DMS79 treated with DMSO at 0.1 percent for 48 hours (cell line): ENCODE results near the gene AP3S2.
"Not testable (repeated sequence)": the region's sequence is repeated elsewhere in the genome, so short reads cannot be mapped to it uniquely, and the experiment has no call there.

Experiments used
- DNase-seq: peaks from one replicate; lab custom pipeline; 2025; lab: John Stamatoyannopoulos, UW

The AP3S2 gene

DNA sequence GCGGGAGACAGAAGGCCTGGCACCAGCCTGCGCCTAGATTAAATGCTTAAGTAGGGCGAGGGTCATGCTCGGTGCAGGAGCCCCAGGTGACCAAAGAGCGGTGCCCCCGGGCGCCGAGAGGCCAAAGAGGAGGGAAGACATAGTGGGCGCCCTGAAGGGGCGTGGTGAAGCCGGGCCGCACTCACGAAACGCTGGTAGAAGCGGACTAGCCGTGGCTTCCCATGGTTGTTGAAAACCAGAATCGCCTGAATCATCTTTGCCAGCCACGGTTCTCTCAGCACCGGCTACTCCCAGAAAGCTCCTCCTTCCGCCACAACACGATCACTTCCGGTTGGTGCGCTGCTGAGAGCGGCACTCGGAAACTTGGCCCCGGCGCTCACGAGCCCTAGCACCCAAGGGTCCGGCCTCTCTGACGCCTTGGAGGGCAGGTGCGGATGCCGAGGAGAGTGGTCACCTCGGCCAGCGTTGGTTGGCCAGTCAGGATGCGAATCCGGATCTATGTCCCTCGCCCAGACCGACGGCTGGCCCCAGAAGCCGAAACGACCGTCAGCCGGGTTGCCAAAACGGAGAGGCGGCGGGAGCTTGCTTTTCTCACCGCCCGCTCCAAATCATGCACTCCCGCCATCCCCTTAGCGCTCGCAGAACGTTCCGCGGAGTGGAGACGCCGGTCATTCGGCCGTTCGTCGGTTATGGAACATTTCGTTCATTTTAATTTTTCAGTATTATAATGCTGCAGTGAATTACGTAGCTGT lies at the start of gene AP3S2:
Gene AP3S2 (minus strand): TSS at position 299 of the 752 bp plus-strand sequence. CDS start 45 bp downstream, at position 254.
- DNase-seq, result peak; percentile 66

DNA sequence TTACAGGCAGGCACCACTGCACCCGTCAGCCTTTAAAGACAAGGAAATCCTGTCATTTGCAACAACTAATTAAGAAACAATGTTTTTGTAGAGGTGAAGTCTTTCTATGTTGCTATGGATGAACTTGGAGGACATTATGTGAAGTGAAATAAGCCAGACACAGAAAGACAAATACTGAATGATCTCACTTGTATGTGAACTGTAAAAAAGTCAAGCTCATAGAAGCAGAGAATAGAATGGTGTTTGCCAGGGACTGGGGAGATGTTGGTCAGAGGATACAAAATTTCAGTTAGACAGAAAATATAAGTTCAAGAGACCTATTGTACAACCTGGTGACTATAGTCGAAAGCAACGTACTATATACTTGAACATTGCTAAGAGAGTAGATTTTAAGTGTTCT lies 46.1 kb upstream of the AP3S2 start:
- no peak for DNase-seq

- not testable (repeated sequence) for DNase-seq
These were observed 45.6 kb upstream of the AP3S2 start for GRCh38 chr15:89939377-89939776.

DNA sequence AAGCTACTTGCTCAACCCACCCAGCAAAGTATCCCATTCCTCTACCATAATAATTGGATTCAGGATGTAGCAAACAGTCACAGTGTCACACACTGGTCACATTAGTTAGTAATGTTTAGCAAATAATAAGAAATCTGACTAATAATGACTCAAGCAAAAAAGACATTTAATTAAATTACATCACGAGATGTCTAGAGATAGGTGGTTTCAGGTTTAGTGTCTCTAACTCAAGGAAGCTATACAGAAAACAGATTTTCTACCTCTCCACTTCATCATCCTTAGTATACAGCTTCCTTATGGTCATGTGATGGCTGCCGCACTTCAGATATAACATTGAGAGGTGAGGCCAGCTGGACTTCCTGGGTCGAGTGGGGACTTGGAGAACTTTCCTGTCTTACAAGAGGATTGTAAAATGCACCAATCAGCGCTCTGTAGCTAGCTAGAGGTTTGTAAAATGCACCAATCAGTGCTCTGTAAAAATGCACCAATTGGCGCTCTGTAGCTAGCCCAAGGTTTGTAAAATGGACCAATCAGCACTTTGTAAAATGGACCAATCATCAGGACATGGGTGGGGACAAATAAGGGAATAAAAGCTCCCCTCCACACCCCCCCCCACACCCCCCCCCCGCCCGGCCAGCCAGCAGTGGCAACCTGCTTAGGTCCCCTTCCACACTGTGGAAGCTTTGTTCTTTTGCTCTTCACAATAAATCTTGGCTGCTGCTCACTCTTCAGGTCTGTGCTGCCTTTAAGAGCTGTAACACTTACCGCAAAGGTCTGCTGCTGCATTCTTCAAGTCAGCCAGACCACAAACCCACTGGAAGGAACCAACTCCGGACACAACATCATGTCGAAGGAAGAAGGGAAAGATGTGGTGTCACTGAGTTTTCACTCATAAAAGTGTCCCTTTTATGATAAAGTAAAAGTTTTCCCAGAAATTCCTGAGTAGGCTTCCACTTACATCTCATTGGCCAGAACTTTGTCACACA lies 43.9 kb upstream of the AP3S2 start:
- DNase-seq, result no peak

- no peak for DNase-seq
These were observed 43.0 kb upstream of the AP3S2 start for GRCh38 chr15:89936786-89937265.

- no peak for DNase-seq
These were observed 42.4 kb upstream of the AP3S2 start for GRCh38 chr15:89936051-89936785.

DNA sequence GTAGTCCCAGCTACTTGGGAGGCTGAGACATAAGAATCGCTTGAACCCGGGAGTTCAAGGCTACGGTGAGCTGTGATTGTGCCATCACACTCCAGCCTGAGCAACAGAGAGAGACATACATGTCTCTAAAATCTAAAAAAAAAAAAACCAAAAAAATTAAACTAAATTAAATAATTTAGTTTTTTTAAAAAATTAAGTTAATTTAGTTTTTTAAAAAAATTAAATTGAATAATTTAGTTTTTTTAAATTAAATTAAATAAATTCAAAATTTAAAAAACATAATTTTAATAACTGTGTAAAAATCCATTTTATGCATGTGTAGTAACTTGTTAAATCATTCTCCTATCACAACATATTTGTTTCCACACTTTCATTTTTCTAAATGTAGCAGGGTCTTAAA lies 39.1 kb upstream of the AP3S2 start:
- DNase-seq, result no peak

- no peak for DNase-seq
These were observed 34.6 kb upstream of the AP3S2 start for GRCh38 chr15:89928421-89928820.

DNA sequence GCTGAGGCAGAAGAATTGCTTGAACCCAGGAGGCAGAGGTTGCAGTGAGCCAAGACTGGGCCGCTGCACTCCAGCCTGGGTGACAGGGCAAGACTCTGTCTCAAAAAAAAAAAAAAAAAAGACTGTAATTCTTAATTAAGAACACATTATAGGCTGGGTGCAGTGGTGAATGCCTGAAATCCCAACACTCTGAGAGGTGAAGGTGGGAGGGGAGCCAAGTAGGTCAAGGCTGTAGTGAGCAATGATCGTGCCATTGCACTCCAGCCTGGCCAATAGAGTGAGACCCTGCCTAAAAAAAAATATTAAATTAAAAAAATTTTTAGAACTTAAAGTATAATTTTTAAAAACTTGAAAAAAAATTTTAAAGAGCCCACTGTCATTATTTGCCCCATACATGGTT lies 32.4 kb upstream of the AP3S2 start:
- no peak for DNase-seq

DNA sequence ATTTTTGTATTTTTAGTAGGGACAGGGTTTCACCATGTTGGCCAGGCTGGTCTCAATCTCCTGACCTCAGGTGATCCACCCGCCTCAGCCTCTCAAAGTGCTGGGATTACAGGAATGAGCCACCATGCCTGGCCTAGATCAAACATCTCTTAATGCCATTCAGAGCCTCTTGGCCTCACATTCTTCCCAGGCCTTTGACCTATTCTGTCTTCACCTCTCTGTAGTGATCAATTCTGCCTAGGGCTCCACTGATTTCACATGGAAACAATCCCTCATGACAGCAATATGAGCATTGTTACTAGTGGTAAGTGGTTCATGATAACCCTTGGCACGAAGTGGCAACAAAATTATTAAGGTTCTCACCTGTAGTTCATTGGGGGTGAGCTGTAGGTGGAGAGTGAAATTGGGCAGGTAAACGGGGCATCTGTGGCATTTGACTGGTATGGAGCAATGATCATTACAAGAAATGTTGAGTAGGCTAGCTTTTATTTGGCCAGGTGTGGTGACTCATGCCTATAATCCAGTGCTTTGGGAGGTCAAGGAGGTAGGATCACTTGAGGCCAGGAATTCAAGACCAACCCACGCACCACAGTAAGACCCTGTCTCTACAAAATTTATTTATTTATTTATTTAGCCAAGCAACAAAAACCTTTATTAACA lies 23.8 kb upstream of the AP3S2 start:
- DNase-seq, result no peak

DNA sequence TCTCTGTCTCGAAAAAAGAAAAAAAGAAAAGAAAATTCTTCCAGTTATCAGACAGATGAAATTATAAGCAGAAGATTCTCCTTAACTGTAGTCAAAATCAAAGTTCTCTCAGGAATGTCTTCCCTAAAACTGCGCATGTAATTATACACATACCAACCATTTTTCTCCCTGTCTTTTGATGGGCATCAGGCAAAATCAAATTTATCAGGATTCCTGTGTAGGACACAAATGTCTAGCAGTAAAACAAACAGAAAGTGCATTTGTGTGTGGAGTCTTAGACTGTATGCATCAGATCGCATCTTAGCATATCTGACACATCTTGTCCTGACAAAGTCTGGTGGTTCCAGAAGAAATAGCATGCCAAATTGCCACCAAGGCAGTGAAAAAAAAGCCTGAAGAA lies 22.9 kb upstream of the AP3S2 start:
- DNase-seq, result no peak

- peak; percentile 9 for DNase-seq
These were observed 19.0 kb upstream of the AP3S2 start, which contains the start of gene ARPIN for GRCh38 chr15:89912674-89913396. Gene ARPIN (minus strand): TSS chr15:89912952. CDS start chr15:89912835, 117 bp downstream.

DNA sequence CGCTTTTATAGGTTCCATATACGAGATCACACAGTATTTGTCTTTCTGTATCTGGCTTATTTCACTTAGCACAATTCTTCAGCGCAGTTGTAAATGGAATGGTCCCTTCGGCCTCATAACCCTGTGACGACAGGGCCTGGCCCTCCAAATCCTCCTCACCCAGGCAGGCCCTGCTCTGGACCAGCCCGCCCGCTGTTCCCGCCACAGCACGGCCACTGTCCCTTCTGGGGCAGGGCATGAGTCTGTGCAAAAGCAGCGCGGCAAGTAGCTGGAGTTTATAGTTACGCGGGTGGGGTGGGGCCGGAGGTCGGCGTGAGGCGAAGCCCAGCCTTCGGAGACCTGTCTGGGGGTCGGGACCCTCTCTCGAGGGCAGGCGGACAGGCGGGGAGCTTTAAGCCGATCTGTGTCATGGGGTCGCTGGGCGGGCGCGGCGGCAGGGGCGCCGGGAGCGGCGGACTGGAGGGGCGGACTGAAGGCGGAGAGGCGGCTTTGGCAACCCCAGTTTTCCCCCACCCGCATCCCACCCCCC lies 18.4 kb upstream of the AP3S2 start:
- DNase-seq, result no peak

GRCh38 chr15:89910891-89911626 lies 17.3 kb upstream of the AP3S2 start:
- DNase-seq, result no peak

GRCh38 chr15:89909611-89910010 lies 15.8 kb upstream of the AP3S2 start:
- no peak for DNase-seq

DNA sequence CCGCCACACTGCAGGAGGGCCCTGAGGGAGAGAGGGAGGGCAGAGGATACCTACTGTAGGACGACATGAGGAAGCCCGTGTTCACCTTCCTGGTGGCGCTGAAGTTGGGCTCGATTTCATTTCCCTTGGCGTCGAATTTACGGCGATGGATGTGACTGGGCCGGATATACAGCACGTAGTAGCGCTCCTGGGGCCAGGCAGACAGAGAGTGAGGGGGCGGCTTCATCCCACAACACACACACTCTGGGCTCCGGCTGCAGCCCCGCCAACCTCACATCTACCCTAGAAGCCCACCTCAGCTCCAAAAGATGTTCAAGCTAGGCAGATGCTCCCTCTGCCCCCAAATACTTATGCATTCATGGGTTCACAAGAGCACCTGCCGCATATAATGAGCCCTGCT lies 14.4 kb upstream of the AP3S2 start:
- DNase-seq, result no peak

- DNase-seq, result no peak
These were observed 13.5 kb upstream of the AP3S2 start for GRCh38 chr15:89907289-89907688.

- no peak for DNase-seq
These were observed 12.1 kb upstream of the AP3S2 start for GRCh38 chr15:89905846-89906378.

DNA sequence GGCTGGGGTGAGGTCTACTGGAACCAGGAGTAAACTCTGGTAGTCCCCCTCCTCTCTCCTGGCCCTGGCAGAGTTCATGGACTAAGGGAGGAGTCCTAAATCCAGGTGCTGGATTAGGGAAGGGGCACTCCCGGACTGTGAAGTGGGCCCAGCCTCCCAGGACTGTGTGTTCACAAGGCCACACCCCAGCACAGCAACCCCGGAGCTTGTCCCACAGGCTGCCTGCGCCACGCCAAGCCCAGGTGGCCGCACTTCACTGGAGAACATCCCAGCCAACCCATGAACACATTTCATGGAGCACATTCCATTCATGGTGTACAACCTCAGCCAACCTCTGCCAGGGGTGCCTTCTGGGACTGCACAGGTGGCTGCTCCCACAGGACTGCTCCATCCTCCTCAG lies 10.7 kb upstream of the AP3S2 start:
- no peak for DNase-seq

DNA sequence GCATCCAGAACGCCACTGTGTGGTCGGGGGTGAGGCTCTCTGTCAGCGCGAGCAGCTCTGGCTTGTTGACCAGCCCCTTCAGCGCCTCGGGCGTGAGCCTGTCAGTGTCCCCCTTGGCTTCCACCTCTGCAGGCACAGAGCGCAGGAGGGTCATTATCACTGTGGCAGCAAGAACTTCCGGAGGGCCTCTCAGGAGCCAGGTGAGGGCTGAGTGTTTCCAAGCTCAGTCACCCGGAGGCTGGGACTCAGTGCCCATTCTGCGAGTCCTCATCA lies 10.0 kb upstream of the AP3S2 start:
- no peak for DNase-seq
